Loucy (cell line): ENCODE data around the gene CIRBP.

ENCODE experiments used
- H2AFZ ChIP-seq: fragments of 200-600 bp; sonication (generic); 2 replicates; pipeline ENCODE4 v1.6.0; 2016; ENCODE audit warnings: antibody characterized with exemption, mild to moderate bottlenecking, low read length, moderate library complexity
- H3F3A ChIP-seq: fragments of 200-600 bp; 2 replicates; pipeline ENCODE4 v1.6.0; 2016; ENCODE audit warnings: antibody characterized with exemption, low read depth, mild to moderate bottlenecking
- H3K27me3 ChIP-seq: fragments of 200-600 bp; sonication (generic); 2 replicates; pipeline ENCODE4 v1.6.1; 2014; ENCODE audit warnings: low read length, mild to moderate bottlenecking; ENCODE audit not compliant: insufficient read depth, poor library complexity, severe bottlenecking
- H3K36me3 ChIP-seq: fragments of 200-600 bp; sonication (generic); 2 replicates; pipeline ENCODE4 v1.6.1; 2016; ENCODE audit warnings: low read length; ENCODE audit not compliant: insufficient read depth
- H3K4me1 ChIP-seq: fragments of 200-600 bp; sonication (generic); 2 replicates; pipeline ENCODE4 v1.5.1; 2014; ENCODE audit warnings: low read length, mild to moderate bottlenecking; ENCODE audit not compliant: insufficient read depth, poor library complexity, severe bottlenecking
- H3K4me2 ChIP-seq: fragments of 200-600 bp; sonication (generic); 2 replicates; pipeline ENCODE4 v1.6.0; 2014; ENCODE audit warnings: antibody characterized with exemption, low read length, low read depth, mild to moderate bottlenecking; ENCODE audit not compliant: poor library complexity, severe bottlenecking
- H3K4me3 ChIP-seq: fragments of 200-600 bp; sonication (generic); 2 replicates; pipeline ENCODE4 v1.5.1; 2014; ENCODE audit warnings: low read length, mild to moderate bottlenecking, mixed read lengths; ENCODE audit not compliant: poor library complexity, severe bottlenecking
- H3K79me2 ChIP-seq: fragments of 200-600 bp; sonication (generic); 2 replicates; pipeline ENCODE4 v1.6.1; 2014; ENCODE audit warnings: low read length; ENCODE audit not compliant: insufficient read depth
- H3K9ac ChIP-seq: fragments of 200-600 bp; sonication (generic); 2 replicates; pipeline ENCODE4 v1.6.0; 2014; ENCODE audit warnings: mild to moderate bottlenecking, low read depth, low read length, moderate library complexity; ENCODE audit not compliant: poor library complexity, severe bottlenecking
- H3K9me2 ChIP-seq: fragments of 200-600 bp; sonication (generic); replicated peaks from 2 replicates; pipeline ENCODE4 v1.6.1; 2016; ENCODE audit warnings: low read depth, low read length, mixed read lengths
- H3K9me3 ChIP-seq: fragments of 200-600 bp; sonication (generic); 2 replicates; pipeline ENCODE4 v1.6.1; 2014; ENCODE audit warnings: mild to moderate bottlenecking, antibody characterized with exemption, low read length, low read depth; ENCODE audit not compliant: insufficient read depth
- H4K20me1 ChIP-seq: fragments of 200-600 bp; sonication (generic); 2 replicates; pipeline ENCODE4 v1.6.0; 2014; ENCODE audit warnings: antibody characterized with exemption, low read length, mild to moderate bottlenecking; ENCODE audit not compliant: insufficient read depth, poor library complexity, severe bottlenecking
- EZH2phosphoT487 ChIP-seq: fragments of 200-600 bp; IDR thresholded peaks from 2 replicates; pipeline ENCODE4 v1.6.1; 2018; ENCODE audit warnings: antibody characterized with exemption, mild to moderate bottlenecking, moderate library complexity, borderline replicate concordance
- TF ChIP-seq, protein P1 (sequence below): fragments of 200-600 bp; sonication (generic); conservative IDR thresholded peaks from 2 replicates; pipeline ENCODE4 v1.5.1; 2014; ENCODE audit warnings: mild to moderate bottlenecking, antibody characterized with exemption, low read length

Gene CIRBP

GRCh38 chr19:1225440-1226226 lies 43.5 kb upstream of the CIRBP start:
- Histone ChIP-seq H4K20me1 (no peaks in the 10 kb centered on the region), H3K4me2 (no peak overlapping the region), H3K4me3 (no peak overlapping the region), H3K27me3 (no peaks in the 10 kb centered on the region), H3K36me3 (peaks cover 17% of the 10 kb centered on the region; the same call in 1 of the 2 replicates), H3K9ac (no peak overlapping the region), H3K9me3 (no peaks in the 10 kb centered on the region), H2AFZ (no peak overlapping the region), H3K79me2 (no peaks in the 10 kb centered on the region), H3K9me2 (no peaks in the 10 kb centered on the region), H3K4me1 (no peaks in the 10 kb centered on the region), H3F3A (no peaks in the 10 kb centered on the region)
- no peak for TF ChIP-seq EZH2phosphoT487

GRCh38 chr19:1226227-1226518 lies 43.0 kb upstream of the CIRBP start:
- TF ChIP-seq EZH2phosphoT487 = no peak
- TF ChIP-seq, protein P1, sequence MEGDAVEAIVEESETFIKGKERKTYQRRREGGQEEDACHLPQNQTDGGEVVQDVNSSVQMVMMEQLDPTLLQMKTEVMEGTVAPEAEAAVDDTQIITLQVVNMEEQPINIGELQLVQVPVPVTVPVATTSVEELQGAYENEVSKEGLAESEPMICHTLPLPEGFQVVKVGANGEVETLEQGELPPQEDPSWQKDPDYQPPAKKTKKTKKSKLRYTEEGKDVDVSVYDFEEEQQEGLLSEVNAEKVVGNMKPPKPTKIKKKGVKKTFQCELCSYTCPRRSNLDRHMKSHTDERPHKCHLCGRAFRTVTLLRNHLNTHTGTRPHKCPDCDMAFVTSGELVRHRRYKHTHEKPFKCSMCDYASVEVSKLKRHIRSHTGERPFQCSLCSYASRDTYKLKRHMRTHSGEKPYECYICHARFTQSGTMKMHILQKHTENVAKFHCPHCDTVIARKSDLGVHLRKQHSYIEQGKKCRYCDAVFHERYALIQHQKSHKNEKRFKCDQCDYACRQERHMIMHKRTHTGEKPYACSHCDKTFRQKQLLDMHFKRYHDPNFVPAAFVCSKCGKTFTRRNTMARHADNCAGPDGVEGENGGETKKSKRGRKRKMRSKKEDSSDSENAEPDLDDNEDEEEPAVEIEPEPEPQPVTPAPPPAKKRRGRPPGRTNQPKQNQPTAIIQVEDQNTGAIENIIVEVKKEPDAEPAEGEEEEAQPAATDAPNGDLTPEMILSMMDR = no peak
- H3K79me2 ChIP-seq = no peaks in the 10 kb centered on the region
- no peaks in the 10 kb centered on the region for H3K9me2 ChIP-seq
- no peak overlapping the region for H3K4me3 ChIP-seq
- no peaks in the 10 kb centered on the region for H3K9me3 ChIP-seq
- H3K4me2 ChIP-seq = no peak overlapping the region
- H2AFZ ChIP-seq = no peak overlapping the region
- H3F3A ChIP-seq = no peaks in the 10 kb centered on the region
- peaks cover 12% of the 10 kb centered on the region; the same call in 1 of the 2 replicates for H3K36me3 ChIP-seq
- H4K20me1 ChIP-seq = no peaks in the 10 kb centered on the region
- H3K27me3 ChIP-seq = no peaks in the 10 kb centered on the region
- no peaks in the 10 kb centered on the region for H3K4me1 ChIP-seq
- no peak overlapping the region for H3K9ac ChIP-seq

DNA sequence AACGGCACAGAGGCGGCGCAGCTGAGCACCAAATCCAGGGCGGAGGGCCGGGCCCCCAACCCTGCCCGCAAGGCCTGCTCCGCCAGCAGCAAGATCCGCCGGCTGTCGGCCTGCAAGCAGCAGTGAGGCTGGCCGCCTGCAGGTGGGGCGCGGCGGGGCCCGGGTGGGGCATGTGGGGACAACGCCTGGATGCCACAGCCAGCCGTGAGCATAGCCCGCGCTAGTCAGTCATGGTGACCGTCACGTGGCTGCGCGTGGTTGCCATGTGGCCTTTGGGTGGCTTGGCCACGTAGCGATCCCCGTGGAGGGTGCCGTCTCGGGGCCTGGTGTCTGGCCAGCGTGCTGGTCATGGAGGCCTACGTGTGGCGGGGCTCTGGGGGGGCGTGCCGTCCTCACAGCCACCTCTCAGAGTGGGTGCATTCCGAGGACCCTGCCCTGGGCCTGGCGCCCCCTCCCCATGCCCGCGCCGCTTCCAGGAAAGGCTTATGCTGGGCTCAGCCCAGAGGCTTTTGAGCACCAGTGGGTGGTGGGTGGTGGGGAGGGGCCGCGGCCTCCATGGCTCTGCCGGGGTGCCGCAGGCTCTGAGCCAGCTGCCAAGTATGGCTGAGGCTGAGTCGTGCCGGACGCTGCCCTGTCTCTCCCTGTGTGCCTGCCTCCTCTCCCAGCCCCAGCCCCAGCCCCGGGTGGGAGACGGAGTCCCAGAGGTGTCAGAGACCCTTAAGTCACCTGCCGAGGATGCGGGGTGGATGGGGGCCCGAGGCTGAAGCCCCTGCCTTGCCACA lies 42.4 kb upstream of the CIRBP start:
- H3K36me3 ChIP-seq = peaks cover 9% of the 10 kb centered on the region; the same call in 1 of the 2 replicates
- TF ChIP-seq, protein P1 = no peak
- no peak for TF ChIP-seq EZH2phosphoT487
- H3K4me2 ChIP-seq = no peak overlapping the region
- no peaks in the 10 kb centered on the region for H3K9me3 ChIP-seq
- H3K27me3 ChIP-seq = no peaks in the 10 kb centered on the region
- no peaks in the 10 kb centered on the region for H3K4me1 ChIP-seq
- H2AFZ ChIP-seq = no peak overlapping the region
- H3F3A ChIP-seq = no peaks in the 10 kb centered on the region
- H3K4me3 ChIP-seq = no peak overlapping the region
- H3K9me2 ChIP-seq = no peaks in the 10 kb centered on the region
- no peak overlapping the region for H3K9ac ChIP-seq
- H4K20me1 ChIP-seq = no peaks in the 10 kb centered on the region
- H3K79me2 ChIP-seq = no peaks in the 10 kb centered on the region
